HCT116 (cell line): ENCODE results near the gene ANGPT4. TPM values are rescaled to one million over a fixed set of nuclear protein-coding genes. Genes with fewer than 3 reads are reported as not detected.

ENCODE experiments used
- ATAC-seq: fragments of 200-7000 bp; cut with Tn5 transposase; 2 replicates; pipeline ENCODE4 v1.9.1; 2020; ENCODE audit warnings: mild to moderate bottlenecking, moderate library complexity
- BruUV-seq: library from RNA; stranded (reverse); fragments of 400-500 nt; replicated peaks from 2 replicates; lab custom pipeline; 2021; lab: Mats Ljungman, UMichigan
- CTCF ChIA-PET: fragments of 300-600 bp; sonication (Branson Sonifier 250); formaldehyde crosslinking; loops from one replicate; lab custom pipeline; 2021; ENCODE audit warnings: antibody characterized with exemption; lab: Charles Lee
- POLR2A ChIA-PET: fragments of 300-600, 350-600 bp; sonication (Branson Sonifier 250); formaldehyde crosslinking; loops from one replicate; lab custom pipeline; 2021; ENCODE audit warnings: antibody characterized with exemption; lab: Charles Lee
- RAD21 ChIA-PET, 2 experiments: fragments of 300-600 bp; sonication (Branson Sonifier 250); formaldehyde crosslinking; loops; one replicate each; lab custom pipeline; 2023; ENCODE audit warnings: low total read pairs in 2 of 2; ENCODE audit not compliant: uncharacterized antibody in 2 of 2, unreplicated experiment in 2 of 2, low non-redundant PET in 1 of 2; lab: Charles Lee
- DNase-seq: peaks from one replicate; pipeline ENCODE4 v3.0.0-alpha.2; 2010; ENCODE audit warnings: low read depth, low spot score
- H2AFZ ChIP-seq: fragments of 200-600 bp; shearing (Covaris generic), sonication (generic); 2 replicates; pipeline ENCODE4 v1.6.1; 2017; ENCODE audit warnings: low read depth, mixed run types, mixed read lengths, antibody characterized with exemption, low read length; ENCODE audit not compliant: poor library complexity, severe bottlenecking
- H3K27ac ChIP-seq: 2 replicates; pipeline ENCODE4 v1.5.1; 2012; ENCODE audit warnings: low read depth, low read length
- H3K27me3 ChIP-seq: fragments of 200-600 bp; sonication (generic); 2 replicates; pipeline ENCODE4 v1.6.1; 2016; ENCODE audit warnings: mixed run types, low read length, mixed read lengths; ENCODE audit not compliant: insufficient read depth
- H3K36me3 ChIP-seq, 2 experiments: fragments of 200-500 bp in 1 of 2; fragments of 200-600 bp in 1 of 2; sonication (Bioruptor generic) in 1 of 2; sonication (generic) in 1 of 2; 2 replicates each; pipeline versions ENCODE4 v1.5.1 to v1.6.1; 2014 to 2016; ENCODE audit warnings: low read length in 2 of 2, inconsistent platforms in 1 of 2, mixed read lengths in 1 of 2, mixed run types in 1 of 2; ENCODE audit not compliant: insufficient read depth in 2 of 2, control insufficient read depth in 1 of 2
- H3K4me1 ChIP-seq, 2 experiments: fragments of 200-600 bp in 1 of 2; sonication (generic) in 1 of 2; 2 replicates each; pipeline versions ENCODE4 v1.5.1 to v1.6.1; 2012 to 2017; ENCODE audit warnings: low read length in 2 of 2, inconsistent platforms in 1 of 2, mild to moderate bottlenecking in 1 of 2, mixed read lengths in 1 of 2, mixed run types in 1 of 2, moderate library complexity in 1 of 2; ENCODE audit not compliant: insufficient read depth in 2 of 2, control insufficient read depth in 1 of 2
- H3K4me2 ChIP-seq: fragments of 200-600 bp; sonication (generic); 2 replicates; pipeline ENCODE4 v1.6.1; 2017; ENCODE audit warnings: mixed run types, low read length, mixed read lengths
- H3K4me3 ChIP-seq, 2 experiments: fragments of 200-600 bp in 1 of 2; sonication (generic) in 1 of 2; replicated peaks in 1 of 2; 2 replicates each; pipeline ENCODE4 v1.5.1; 2011 to 2016; ENCODE audit warnings: low read length in 2 of 2, control low read depth in 1 of 2, low read depth in 1 of 2, mild to moderate bottlenecking in 1 of 2, mixed read lengths in 1 of 2, mixed run types in 1 of 2
- H3K79me2 ChIP-seq: fragments of 200-600 bp; sonication (generic); 2 replicates; pipeline ENCODE4 v1.6.1; 2017; ENCODE audit warnings: mild to moderate bottlenecking, mixed run types, low read length, moderate library complexity, mixed read lengths; ENCODE audit not compliant: insufficient read depth
- H3K9ac ChIP-seq: fragments of 200-600 bp; sonication (generic); 2 replicates; pipeline ENCODE4 v1.6.1; 2016; ENCODE audit warnings: low read length, mixed read lengths
- H3K9me2 ChIP-seq: fragments of 200-600 bp; sonication (generic), shearing (Covaris generic); 2 replicates; pipeline ENCODE4 v1.6.1; 2017; ENCODE audit warnings: mixed run types, mild to moderate bottlenecking, moderate library complexity; ENCODE audit not compliant: insufficient read depth
- H3K9me3 ChIP-seq, 2 experiments: fragments of 200-500 bp in 1 of 2; fragments of 200-600 bp in 1 of 2; sonication (Bioruptor generic) in 1 of 2; sonication (generic) in 1 of 2; 2 replicates each; pipeline ENCODE4 v1.6.1; 2014 to 2017; ENCODE audit warnings: low read length in 2 of 2, mixed read lengths in 2 of 2, inconsistent platforms in 1 of 2, low read depth in 1 of 2, mild to moderate bottlenecking in 1 of 2, mixed run types in 1 of 2, moderate library complexity in 1 of 2; ENCODE audit not compliant: control insufficient read depth in 1 of 2, insufficient read depth in 1 of 2
- H4K20me1 ChIP-seq: fragments of 200-600 bp; sonication (generic), shearing (Covaris generic); 2 replicates; pipeline ENCODE4 v1.6.1; 2017; ENCODE audit warnings: mixed run types, mild to moderate bottlenecking, moderate library complexity; ENCODE audit not compliant: insufficient read depth
- CEBPB ChIP-seq: IDR thresholded peaks from 2 replicates; pipeline ENCODE4 v1.6.1; 2012; ENCODE audit warnings: low read depth
- CTCF ChIP-seq, 3 experiments: fragments of 200-600 bp in 1 of 3; sonication (generic) in 1 of 3; IDR thresholded peaks in 2 of 3; conservative IDR thresholded peaks in 1 of 3; 2 replicates each; pipeline ENCODE4 v1.5.1; 2012 to 2017; ENCODE audit warnings: low read depth in 2 of 3, low read length in 2 of 3, antibody characterized with exemption in 1 of 3, borderline replicate concordance in 1 of 3, control low read depth in 1 of 3, mild to moderate bottlenecking in 1 of 3, mixed read lengths in 1 of 3, mixed run types in 1 of 3, moderate library complexity in 1 of 3; ENCODE audit not compliant: insufficient read depth in 1 of 3
- ELF1 ChIP-seq: IDR thresholded peaks from 2 replicates; pipeline ENCODE4 v1.6.1; 2012; ENCODE audit warnings: low read depth, borderline replicate concordance
- FOSL1 ChIP-seq: IDR thresholded peaks from 2 replicates; pipeline ENCODE4 v1.6.1; 2012; ENCODE audit warnings: low read depth
- RAD21 ChIP-seq: IDR thresholded peaks from 2 replicates; pipeline ENCODE4 v1.6.1; 2012; ENCODE audit warnings: low read depth, mild to moderate bottlenecking
- SRF ChIP-seq: IDR thresholded peaks from 2 replicates; pipeline ENCODE4 v1.6.1; 2012; ENCODE audit warnings: low read depth
- TCF7L2 ChIP-seq: IDR thresholded peaks from 2 replicates; pipeline ENCODE4 v1.7.0; 2011; ENCODE audit warnings: borderline replicate concordance, inconsistent platforms; ENCODE audit not compliant: insufficient read depth, insufficient read length; ENCODE audit errors: extremely low read depth
- YY1 ChIP-seq: IDR thresholded peaks from 2 replicates; pipeline ENCODE4 v1.6.1; 2011; ENCODE audit warnings: low read length, low read depth, moderate library complexity, mild to moderate bottlenecking; ENCODE audit not compliant: insufficient replicate concordance; ENCODE audit errors: extremely low read depth
- ZFX ChIP-seq: fragments of 450-650 bp; IDR thresholded peaks from 2 replicates; pipeline ENCODE4 v1.6.1; 2017
- intact Hi-C: fragments of 100-400 bp; cut with micrococcal nuclease; formaldehyde crosslinking; loops from 2 replicates; pipeline ENCODE4 v1.10.0; 2022
- total RNA-seq: library from RNA; stranded (reverse); gene quantifications from one replicate; pipeline ENCODE4 v1.2.1, GENCODE V29; 2021; ENCODE audit not compliant: unreplicated experiment
- TF ChIP-seq, protein P1 (sequence below): IDR thresholded peaks from 2 replicates; pipeline ENCODE4 v1.6.1; 2011; ENCODE audit warnings: mild to moderate bottlenecking, low read length, moderate library complexity; ENCODE audit not compliant: insufficient replicate concordance; ENCODE audit errors: extremely low read depth
- TF ChIP-seq, protein P2 (sequence below): IDR thresholded peaks from 2 replicates; pipeline ENCODE4 v1.6.1; 2012; ENCODE audit warnings: low read depth

ANGPT4 gene
- total RNA-seq, 1 experiment from 2014 or later = not detected

DNA sequence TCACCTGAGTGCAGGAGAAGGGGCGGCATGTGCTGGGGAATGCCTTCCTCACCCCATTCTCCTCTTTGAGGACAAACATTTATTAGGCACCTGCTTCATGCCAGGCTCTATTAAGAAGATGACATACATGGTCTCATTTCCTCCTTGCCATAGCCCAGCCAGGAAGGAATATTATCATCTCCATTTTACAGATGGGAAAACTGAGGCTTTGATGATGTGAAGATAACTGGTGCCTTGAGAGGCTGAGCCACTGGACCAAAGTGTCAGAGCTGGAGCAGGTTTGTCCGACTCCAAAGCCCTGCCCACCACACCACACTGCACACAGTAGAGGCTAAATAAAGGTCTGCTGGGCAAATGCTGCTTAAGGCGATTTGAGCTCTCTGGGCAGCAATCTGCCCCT, 45.4 kb downstream of the ANGPT4 start:
- Histone ChIP-seq H3K4me3 (no peak overlapping the region), H4K20me1 (no peaks in the 10 kb centered on the region; the same call in 1 of the 2 replicates), H3K4me2 (no peak overlapping the region), H3K79me2 (no peaks in the 10 kb centered on the region), H3K4me1 (no peaks in the 10 kb centered on the region; a peak in 2 of 4 replicates), H3K36me3 (no peaks in the 10 kb centered on the region), H3K9me3 (no peaks in the 10 kb centered on the region), H3K27me3 (peaks cover 15% of the 10 kb centered on the region; the same call in 1 of the 2 replicates), H3K9ac (no peak overlapping the region), H2AFZ (no peak overlapping the region), H3K9me2 (no peaks in the 10 kb centered on the region), H3K27ac (no peak overlapping the region)
- RAD21 ChIA-PET = no interaction called here
- DNase-seq (no peak), ATAC-seq (no peak)
- no peak for TF ChIP-seq YY1
- TF ChIP-seq SRF = no peak
- TF ChIP-seq, protein P1, sequence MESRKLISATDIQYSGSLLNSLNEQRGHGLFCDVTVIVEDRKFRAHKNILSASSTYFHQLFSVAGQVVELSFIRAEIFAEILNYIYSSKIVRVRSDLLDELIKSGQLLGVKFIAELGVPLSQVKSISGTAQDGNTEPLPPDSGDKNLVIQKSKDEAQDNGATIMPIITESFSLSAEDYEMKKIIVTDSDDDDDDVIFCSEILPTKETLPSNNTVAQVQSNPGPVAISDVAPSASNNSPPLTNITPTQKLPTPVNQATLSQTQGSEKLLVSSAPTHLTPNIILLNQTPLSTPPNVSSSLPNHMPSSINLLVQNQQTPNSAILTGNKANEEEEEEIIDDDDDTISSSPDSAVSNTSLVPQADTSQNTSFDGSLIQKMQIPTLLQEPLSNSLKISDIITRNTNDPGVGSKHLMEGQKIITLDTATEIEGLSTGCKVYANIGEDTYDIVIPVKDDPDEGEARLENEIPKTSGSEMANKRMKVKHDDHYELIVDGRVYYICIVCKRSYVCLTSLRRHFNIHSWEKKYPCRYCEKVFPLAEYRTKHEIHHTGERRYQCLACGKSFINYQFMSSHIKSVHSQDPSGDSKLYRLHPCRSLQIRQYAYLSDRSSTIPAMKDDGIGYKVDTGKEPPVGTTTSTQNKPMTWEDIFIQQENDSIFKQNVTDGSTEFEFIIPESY = no peak
- TF ChIP-seq, protein P2, sequence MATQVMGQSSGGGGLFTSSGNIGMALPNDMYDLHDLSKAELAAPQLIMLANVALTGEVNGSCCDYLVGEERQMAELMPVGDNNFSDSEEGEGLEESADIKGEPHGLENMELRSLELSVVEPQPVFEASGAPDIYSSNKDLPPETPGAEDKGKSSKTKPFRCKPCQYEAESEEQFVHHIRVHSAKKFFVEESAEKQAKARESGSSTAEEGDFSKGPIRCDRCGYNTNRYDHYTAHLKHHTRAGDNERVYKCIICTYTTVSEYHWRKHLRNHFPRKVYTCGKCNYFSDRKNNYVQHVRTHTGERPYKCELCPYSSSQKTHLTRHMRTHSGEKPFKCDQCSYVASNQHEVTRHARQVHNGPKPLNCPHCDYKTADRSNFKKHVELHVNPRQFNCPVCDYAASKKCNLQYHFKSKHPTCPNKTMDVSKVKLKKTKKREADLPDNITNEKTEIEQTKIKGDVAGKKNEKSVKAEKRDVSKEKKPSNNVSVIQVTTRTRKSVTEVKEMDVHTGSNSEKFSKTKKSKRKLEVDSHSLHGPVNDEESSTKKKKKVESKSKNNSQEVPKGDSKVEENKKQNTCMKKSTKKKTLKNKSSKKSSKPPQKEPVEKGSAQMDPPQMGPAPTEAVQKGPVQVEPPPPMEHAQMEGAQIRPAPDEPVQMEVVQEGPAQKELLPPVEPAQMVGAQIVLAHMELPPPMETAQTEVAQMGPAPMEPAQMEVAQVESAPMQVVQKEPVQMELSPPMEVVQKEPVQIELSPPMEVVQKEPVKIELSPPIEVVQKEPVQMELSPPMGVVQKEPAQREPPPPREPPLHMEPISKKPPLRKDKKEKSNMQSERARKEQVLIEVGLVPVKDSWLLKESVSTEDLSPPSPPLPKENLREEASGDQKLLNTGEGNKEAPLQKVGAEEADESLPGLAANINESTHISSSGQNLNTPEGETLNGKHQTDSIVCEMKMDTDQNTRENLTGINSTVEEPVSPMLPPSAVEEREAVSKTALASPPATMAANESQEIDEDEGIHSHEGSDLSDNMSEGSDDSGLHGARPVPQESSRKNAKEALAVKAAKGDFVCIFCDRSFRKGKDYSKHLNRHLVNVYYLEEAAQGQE = no peak
- no peak for TF ChIP-seq TCF7L2
- TF ChIP-seq ZFX = no peak
- no peak for TF ChIP-seq ELF1
- no peak for TF ChIP-seq CEBPB
- TF ChIP-seq FOSL1 = no peak
- no peak for TF ChIP-seq RAD21
- no peak for TF ChIP-seq CTCF (IDR thresholded peaks at IDR 0.05 in 2 of 3, conservative IDR thresholded peaks at IDR 0.05 in 1 of 3; ENCODE audit: borderline replicate concordance in 1 of 3, insufficient read depth in 1 of 3, low read depth in 2 of 3, low read length in 2 of 3)
- CTCF ChIA-PET = no interaction called here
- POLR2A ChIA-PET = no interaction called here
- intact Hi-C loops = no loop called here
- BruUV-seq = no TSS peak
